EH (cell line): ENCODE data around the gene RNF113A.
"Not testable (repeated sequence)": the region's sequence is repeated elsewhere in the genome, so short reads cannot be mapped to it uniquely, and the experiment has no call there.

Source experiments
- DNase-seq: peaks from one replicate; pipeline ENCODE4 v3.0.0-alpha.2; 2015; ENCODE audit warnings: low read depth

RNF113A gene

DNA sequence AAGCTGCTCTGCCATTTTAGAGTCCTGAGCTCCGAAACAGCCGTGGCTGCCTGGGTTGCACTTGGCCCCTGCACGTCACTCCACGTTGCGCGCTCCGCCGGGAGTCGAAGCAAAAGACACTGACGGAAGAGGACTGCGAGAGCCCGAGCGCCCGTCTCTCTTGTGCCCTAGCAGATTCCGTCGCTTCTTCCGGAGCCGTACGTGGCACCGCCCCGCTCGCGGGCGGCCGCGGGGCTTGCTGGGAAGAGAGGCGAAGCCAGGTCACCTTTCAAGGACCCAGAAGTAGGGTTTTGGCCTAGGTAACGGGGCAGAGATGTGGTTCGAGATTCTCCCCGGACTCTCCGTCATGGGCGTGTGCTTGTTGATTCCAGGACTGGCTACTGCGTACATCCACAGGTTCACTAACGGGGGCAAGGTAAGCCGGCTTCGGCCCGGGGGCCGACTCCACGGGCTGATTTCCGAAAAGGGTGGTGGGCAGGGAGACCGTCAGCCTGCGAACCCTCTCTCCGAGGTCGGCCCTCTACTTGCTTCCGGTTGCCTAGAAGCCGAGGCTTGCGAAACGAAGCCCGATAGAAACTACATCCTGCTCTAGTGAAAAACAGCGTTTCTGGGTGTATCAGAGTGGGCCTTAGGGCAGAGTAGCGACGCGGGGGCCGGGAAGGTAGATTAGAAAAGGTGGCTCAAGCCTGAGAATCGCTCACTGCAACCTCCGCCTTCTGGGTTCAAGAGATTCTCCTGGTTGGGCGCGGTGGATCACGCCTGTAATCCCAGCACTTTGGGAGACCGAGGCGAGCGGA is at the start of gene RNF113A, which contains the start of gene NDUFA1:
Gene RNF113A (minus strand): TSS at position 135 of the 797 bp plus-strand sequence. CDS start 120 bp downstream, at position 15.
Gene NDUFA1 (plus strand): TSS at position 234 of the 797 bp plus-strand sequence. CDS start 80 bp downstream, at position 314.
- DNase-seq, result peak; percentile 88

- no peak for DNase-seq
Observed at GRCh38 chrX:119919835-119920585, 48.5 kb upstream of the RNF113A start.

- DNase-seq, result no peak
Observed at GRCh38 chrX:119917877-119918276, 46.3 kb upstream of the RNF113A start.

GRCh38 chrX:119916310-119916709 is 44.8 kb upstream of the RNF113A start:
- DNase-seq, result no peak

DNA sequence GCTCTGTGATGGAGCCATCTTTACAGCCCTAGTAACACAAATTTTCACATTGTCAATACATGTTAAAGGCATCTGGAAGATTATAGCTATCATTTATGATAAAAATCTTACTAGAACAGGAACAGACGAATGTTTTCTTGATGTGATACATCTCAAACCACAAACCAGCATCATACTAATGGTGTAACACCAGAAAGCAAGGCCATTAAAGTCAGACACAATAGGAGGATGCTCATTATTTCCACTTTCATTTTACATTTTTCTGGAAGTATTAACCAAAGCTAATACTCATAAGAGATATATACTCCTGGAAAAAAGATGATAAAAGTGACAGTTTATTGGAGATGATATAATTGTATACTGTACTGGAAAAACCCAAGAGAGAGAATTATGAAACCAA is 29.4 kb upstream of the RNF113A start:
- no peak for DNase-seq

DNA sequence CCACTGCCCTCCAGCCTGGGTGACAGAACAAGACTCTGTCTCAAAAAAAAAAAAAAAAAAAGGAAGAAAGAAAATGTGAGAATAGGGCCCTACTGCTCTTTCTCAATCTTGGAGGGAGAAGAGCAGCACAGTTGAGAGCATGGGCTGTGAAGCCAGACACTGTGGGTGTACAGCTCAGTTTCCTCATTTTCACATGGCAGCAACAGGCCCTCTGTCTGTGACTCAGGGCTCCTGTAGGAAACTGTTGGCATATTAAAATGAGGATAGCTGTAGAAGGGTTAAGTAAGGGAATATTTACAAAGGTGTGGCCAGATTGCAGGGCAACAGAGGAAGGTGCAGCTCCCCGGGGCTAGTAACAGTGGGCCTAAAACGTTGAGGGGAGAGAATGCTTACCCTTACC is 27.6 kb upstream of the RNF113A start:
- DNase-seq, result no peak

DNA sequence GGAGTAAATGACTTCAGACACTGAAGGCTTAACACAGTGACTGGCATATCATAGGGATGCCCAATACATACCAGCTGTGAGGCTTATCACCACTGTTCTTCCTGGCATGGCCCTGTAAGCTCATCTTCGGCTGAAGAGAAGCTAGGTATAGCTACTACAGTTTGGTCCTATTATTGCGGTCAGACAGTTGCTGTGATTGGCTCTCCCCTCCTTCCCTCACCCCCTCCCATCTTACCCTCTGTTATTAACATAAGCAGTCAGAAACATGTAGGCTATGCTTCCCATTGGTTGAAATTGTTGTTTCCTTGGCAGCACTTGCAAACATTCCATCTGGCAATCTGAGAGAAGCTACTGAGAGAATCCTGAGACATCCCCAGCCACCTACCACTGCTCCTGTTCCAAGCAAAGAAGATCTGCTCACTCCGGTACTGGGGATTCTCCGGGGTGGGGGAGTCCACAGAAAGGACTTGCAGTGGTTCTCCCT is 24.4 kb upstream of the RNF113A start, which contains the start of gene AKAP14:
Gene AKAP14 (plus strand): TSS at position 51 of the 484 bp plus-strand sequence. CDS start 7,331 bp downstream, outside the sequence.
- DNase-seq, result peak; percentile 24

DNA sequence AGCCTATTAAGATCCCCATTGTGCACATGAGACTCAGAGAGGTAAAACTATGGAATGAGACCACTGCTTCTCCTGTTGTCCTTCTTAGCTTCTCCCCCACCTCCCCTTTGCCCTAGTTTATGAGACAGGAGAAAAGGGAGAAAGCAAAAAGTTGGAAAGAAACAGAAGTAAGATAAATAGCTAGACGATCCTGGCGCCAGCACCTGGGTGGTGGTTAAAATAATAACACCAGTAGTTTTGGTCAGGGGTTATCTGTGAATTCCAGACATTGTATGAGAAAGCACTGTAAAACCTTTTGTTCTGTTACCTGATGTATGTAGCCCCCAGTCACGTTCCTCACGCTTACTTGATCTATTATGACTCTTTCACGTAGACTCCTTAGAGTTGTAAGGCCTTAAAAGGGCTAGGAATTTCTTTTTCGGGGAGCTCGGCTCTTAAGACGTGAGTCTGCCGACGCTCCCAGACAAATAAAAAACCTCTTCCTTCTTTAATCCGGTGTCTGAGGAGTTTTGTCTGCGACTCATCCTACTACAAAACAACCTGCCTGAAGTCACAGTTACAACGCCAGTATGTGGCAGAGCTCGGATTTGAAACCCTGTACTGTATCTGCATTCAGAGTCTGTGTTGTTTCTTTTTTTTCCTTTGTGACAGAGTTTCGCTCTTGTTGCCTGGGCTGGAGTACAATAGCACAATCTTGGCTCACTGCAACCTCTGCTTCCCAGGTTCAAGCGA is 20.6 kb upstream of the RNF113A start:
- DNase-seq, result peak; percentile 51

DNA sequence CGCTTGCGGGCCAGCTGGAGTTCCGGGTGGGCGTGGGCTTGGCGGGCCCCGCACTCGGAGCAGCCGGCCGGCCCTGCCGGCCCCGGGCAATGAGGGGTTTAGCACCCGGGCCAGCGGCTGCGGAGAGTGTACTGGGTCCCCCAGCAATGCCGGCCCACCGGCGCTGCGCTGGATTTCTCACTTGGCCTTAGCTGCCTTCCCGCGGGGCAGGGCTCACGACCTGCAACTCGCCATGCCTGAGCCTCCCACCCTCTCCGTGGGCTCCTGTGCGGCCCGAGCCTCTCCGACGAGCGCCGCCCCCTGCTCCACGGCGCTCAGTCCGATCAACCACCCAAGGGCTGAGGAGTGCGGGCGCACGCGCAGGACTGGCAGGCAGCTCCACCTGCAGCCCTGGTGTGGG is 19.1 kb upstream of the RNF113A start:
- DNase-seq, result not testable (repeated sequence)

DNA sequence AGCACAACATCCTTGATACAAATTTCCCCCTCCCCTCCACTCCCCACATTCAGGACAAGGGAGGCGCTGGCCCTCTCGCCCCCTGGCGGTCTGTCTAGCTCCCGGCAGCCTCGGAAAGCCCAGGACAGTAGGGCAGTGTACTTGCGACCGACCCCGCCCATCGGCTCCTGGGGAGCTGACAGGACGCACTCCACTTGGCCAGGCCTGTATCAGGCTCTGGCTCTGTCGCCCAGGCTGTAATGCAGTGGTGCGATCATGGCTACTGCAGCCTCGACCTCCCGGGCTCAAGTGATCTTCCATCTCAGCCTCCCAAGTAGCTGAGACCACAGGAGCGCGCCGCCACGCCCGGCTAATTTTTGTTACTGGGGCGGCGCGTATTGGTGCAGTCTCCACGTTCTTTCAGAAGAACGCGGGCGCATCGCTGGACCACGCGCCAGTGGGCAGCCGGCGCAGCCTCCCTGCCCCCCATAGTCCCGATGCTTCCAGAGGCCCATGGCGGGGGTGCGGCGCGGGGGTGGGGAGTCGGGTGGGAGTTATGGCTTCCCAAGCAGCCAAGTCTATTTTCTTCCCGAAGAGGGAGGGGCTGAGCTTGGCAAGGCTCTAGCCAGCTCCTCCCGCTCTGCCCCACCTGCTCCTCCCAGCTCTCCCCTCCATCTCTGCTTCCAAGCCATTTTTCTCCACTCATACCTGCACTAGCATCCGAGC is 16.3 kb upstream of the RNF113A start:
- peak; percentile 65 for DNase-seq

GRCh38 chrX:119885554-119886428 is 14.3 kb upstream of the RNF113A start:
- peak; percentile 37 for DNase-seq

- DNase-seq, result peak; percentile 64
Observed at GRCh38 chrX:119880552-119881437, 9.3 kb upstream of the RNF113A start.

GRCh38 chrX:119880076-119880475 is 8.5 kb upstream of the RNF113A start:
- DNase-seq, result no peak

GRCh38 chrX:119878740-119879139 is 7.2 kb upstream of the RNF113A start:
- no peak for DNase-seq

- no peak for DNase-seq
Observed at GRCh38 chrX:119871245-119871598, 311 bp downstream of the RNF113A start.

- DNase-seq, result peak; percentile 62
Observed at GRCh38 chrX:119870626-119871131, 854 bp downstream of the RNF113A start.

DNA sequence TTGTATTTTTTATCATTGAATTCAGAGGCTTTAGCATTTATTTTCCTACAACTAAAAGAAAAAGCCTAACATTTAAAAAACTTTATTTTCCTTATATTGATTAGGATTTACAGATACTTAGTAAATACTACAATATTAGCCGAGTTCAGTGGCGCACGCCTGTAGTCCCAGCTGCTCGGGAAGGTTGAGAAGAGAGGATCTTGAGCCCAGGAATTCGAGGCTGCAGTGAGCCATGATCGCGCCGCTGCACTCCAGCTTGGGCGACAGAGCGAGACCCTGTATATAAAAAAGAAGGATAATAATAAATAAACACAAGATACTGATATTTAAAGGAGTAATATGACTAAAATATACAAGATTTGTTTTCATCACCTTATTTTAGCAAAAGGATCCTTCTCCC is 18.1 kb downstream of the RNF113A start:
- DNase-seq, result peak; percentile 4

DNA sequence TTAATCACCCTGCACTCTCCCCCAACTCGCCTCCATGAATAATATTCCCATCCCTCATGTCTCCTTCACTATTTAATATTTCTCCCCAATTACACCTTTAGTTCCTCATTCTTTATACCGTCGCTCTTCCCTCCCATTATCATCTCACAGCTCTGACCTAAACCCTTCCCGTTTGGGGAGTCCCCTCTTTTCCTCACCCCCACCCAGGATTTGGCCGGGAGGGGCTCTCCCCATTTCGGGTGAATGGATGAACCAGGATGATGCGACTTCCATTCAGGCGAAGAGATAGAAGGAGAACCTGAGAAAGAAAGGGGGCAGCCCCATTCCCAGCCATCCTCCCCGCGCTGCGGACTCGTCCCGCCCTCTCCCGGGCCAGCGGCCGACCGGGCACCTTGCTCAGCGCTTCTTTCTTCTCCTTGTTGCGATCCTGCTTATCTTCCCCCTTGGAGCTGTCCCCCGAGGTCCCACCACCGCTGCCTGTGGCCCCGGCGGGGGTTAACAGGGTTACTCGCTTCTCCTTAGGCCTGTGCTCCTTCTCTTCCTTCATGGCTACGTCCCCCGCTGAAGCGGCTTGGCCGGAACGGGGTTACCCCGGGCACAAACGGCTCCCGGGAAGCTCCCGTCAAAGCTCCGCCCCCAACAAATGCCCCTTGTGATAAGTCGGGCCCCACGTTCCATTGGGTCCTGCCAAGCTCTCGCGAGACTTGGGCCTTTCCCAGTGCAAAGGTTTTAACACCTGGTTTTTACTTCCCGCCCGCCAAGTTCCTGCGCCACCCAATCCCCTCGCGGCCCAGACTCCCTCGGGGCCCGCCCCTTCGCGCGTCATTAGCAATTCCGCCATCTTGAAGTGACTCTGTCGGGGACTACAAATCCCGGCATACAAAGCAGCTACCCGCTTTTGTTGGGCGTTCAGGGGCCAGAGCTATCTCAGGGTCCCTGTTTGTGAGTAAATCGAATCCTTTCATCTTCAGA is 18.9 kb downstream of the RNF113A start, which contains the start of gene UPF3B:
Gene UPF3B (minus strand): TSS at position 582 of the 972 bp plus-strand sequence. CDS start 35 bp downstream, at position 547.
- peak; percentile 98 for DNase-seq
